Bronchus fibroblast of lung (primary cell): Measurements from ENCODE around the gene HEMK1. TPM values are rescaled to one million over a fixed set of nuclear protein-coding genes. Genes with fewer than 3 reads are reported as not detected.

ENCODE experiments used
- total RNA-seq: library from RNA; depleted of rRNA; stranded (reverse); fragments of >200 nt; gene quantifications from 2 replicates; pipeline ENCODE4 v1.2.3, GENCODE V29; 2015

Gene HEMK1
- 13.2 and 18.0 TPM in 2 replicates for total RNA-seq

DNA sequence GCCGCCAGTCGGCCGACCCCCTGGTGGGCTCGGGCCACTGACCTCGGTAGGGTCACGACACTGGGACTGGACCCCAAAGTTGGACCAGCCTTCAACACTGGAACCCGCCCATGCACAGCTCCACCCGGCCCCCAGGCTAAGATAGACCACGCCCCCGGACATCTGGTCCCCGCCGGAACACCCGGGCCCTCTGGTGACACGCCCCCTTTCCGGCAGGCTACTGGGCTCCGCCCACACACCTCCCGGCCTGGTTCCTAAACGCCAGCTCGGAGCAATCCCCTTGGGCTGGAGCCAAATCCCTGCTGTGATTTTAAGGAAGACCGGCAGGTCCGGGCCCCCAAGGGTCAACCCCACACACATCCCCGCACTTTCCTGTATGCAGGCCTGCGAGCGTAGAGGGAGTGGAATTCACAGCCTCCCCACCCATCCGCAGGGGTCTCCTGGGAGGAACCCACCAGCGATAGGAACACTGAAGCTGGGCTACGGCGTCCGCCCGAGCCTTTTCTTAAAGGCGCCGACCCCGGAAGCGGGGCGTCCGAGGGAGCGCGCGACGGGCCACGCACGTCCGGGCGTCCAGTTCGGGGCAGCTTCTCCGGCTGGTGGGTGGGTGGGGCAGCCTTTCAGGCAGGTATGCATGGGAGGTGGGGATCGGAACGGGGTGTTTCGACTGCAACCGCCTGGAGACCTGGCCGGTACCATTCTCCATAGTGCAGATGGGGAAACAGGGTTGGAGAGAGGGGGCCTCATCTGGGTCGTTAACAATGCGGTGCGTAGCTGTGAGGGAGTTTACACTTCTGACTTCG, at the start of gene HEMK1:
HEMK1 (plus strand) TSS at position 576 of the 803 bp plus-strand sequence. CDS start 1,583 bp downstream, outside the sequence.

DNA sequence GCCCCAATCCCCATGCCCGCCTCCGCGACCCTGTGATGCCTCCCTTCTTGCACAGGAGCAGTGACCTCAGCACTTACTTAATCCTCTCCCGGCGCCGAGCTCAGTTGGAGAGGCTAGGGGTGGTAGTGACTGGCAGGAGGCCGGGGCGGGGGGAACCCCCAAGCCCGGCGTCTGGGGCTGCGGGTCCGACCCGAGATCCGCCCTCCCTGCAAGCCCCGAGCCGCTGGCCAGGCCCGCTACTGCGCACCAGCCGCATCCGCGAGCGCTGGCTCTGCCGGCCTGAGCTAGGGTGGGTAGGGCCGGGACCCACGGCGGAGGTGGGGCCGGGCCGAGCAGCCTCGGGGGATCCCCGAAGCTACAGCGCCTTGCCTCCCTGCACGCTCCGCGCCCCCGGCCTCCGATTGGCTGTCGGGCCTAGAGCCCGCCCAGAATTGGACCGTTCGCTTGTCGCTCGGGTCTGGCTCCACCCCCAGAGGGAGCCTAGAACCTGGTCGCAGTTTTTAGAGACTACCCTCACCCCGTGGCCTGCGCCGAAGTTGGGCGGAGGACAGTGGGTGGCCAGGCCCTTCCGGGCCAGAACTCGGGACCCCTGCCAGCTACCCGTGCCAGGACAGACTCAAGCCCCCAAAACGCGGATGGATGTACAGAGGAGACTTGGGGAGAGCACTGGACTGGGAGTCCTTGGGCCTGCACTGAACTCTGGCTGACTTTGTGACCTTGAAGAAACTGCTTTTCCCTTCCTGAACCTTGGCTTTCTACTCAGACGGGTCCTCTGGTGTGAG, 1.7 kb upstream of the HEMK1 start, which contains the start of gene C3orf18:
C3orf18 (minus strand) TSS at position 362 of the 782 bp plus-strand sequence. CDS start 2,048 bp downstream, outside the sequence.

GRCh38 chr3:50611464-50612233, 42.3 kb downstream of the HEMK1 start, which contains the start of gene CISH:
TSS of gene CISH (minus strand) at chr3:50611774. CDS start at chr3:50611650, 124 bp downstream.

GRCh38 chr3:50617096-50617791, 47.9 kb downstream of the HEMK1 start, which contains the start of gene MAPKAPK3:
TSS of gene MAPKAPK3 (plus strand) at chr3:50617151. CDS start at chr3:50617566, 415 bp downstream.

Other genes with a start within 250 kb of the HEMK1 start
- 82.4 and 84.6 TPM in 2 replicates for gene HYAL2, start 246.8 kb upstream of the HEMK1 start, total RNA-seq
- gene TUSC2, start 241.3 kb upstream of the HEMK1 start, total RNA-seq, result 27.6 and 39.3 TPM in 2 replicates
- 36.3 and 38.7 TPM in 2 replicates for gene RASSF1, start 228.7 kb upstream of the HEMK1 start, total RNA-seq
- 0.34 and 1.3 TPM in 2 replicates for gene ZMYND10, start 223.8 kb upstream of the HEMK1 start, total RNA-seq
- 25.1 and 27.9 TPM in 2 replicates for gene NPRL2, start 218.7 kb upstream of the HEMK1 start, total RNA-seq
- 30.3 and 31.9 TPM in 2 replicates for gene CYB561D2, start 218.7 kb upstream of the HEMK1 start, total RNA-seq
- gene TMEM115, start 210.0 kb upstream of the HEMK1 start, total RNA-seq, result 52.5 and 56.2 TPM in 2 replicates
- 0.15 and 0.17 TPM in 2 replicates for gene CACNA2D2, start 65.9 kb upstream of the HEMK1 start, total RNA-seq
- gene C3orf18, start 1.8 kb upstream of the HEMK1 start, total RNA-seq, result 7.7 and 9.8 TPM in 2 replicates
- 1.2 and 2.1 TPM in 2 replicates for gene CISH, start 42.3 kb downstream of the HEMK1 start, total RNA-seq
- 40.3 and 41.3 TPM in 2 replicates for gene MAPKAPK3, start 47.6 kb downstream of the HEMK1 start, total RNA-seq
- gene DOCK3, start 105.4 kb downstream of the HEMK1 start, total RNA-seq, result under 0.01 TPM in 2 replicates